DMS 273 (cell line): ENCODE results near the gene EMID1.

Experiments
- DNase-seq: peaks from one replicate; lab custom pipeline; 2025; ENCODE audit not compliant: unreplicated experiment; lab: John Stamatoyannopoulos, UW

The EMID1 gene

DNA sequence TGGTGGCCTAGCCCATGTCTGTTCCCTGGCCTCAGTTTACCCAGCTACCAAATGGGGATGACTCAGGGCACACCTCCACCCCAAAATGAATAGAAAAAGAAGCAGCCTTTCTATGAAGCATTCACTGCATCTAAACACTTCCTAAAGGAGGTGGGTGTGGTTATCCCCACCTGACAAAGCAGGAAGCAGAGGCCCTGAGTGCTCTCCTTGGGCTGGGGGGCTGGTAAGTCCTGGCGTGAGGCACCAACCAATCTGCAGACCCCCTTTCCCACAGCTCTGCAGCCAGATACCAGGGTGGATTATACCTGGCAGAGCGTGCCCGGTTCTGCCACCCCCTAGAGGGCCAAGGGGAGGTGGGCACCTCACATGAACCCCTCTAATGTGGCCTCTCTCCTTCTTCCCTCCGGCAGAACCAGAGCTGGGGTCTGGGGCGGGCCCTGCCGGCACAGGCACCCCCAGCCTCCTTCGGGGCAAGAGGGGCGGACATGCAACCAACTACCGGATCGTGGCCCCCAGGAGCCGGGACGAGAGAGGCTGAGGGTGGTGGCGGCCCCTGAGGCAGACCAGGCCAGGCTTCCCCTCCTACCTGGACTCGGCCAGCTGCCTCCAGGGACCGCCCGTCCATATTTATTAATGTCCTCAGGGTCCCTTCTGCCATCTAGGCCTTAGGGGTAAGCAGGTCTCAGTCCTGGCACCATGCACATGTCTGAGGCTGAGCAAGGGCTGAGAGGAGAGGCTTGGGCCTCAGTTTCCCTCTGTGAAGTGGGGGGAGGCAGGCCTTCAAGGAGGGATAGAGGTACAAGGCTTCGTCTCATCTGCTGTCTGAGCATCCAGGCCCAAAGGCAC, 52.9 kb downstream of the EMID1 start:
- no peak for DNase-seq

DNA sequence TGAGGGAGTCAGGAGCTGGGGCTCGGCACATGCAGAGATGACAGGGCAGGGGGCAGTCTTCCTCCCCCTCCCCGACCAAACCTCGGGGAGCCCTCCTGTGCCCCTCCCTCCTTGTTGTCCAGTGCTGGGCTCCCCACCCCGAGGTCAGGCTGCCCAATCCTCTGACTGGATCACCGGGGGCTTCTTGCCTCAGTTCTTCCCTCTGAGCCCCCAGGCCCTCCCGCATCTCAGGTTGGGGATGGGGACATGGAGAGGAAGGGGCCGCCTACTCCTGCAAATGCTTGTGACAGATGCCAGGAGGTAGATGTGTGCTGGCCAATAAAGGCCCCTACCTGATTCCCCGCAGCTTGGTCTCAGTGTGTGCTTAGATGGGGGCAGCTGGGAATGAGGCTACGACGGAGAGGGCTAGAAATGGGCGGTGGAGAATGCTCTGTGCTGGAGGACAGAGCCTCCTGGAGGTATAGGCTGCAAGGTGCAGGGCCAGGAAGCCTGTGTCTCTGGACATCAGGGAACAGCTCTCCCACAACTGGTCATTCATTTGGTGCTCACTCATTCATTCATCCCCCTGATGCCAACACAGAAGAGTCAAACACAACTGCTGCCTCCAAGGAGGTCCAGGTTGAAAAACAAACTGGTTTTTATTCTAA, 53.7 kb downstream of the EMID1 start:
- peak; percentile 49 for DNase-seq

DNA sequence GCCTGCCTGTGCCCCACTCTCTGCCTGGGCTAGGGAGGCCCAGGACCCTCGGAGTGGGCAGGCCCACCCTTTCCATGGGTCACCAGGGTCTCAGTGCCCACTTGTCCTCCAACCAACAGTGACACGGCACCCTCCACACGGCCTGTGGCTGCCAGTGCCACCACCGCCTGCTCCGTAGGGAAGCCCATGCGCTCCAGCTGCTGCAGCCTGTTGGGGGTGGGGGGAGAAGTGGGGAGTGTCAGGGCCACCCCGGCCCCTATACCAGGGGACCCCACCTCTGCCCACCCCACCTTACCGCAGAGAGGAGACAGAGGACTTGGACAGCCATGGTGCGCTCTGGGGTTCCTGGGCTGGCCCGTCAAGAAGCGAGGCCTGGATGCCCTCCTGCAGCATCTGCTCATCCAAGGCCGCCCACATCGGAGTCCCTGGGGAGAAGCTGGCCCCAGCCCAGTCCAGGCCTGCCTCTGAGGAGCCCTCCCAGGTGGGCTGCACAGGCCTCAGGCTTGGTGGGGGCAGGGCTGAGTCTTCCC, 54.4 kb downstream of the EMID1 start:
- peak; percentile 27 for DNase-seq

DNA sequence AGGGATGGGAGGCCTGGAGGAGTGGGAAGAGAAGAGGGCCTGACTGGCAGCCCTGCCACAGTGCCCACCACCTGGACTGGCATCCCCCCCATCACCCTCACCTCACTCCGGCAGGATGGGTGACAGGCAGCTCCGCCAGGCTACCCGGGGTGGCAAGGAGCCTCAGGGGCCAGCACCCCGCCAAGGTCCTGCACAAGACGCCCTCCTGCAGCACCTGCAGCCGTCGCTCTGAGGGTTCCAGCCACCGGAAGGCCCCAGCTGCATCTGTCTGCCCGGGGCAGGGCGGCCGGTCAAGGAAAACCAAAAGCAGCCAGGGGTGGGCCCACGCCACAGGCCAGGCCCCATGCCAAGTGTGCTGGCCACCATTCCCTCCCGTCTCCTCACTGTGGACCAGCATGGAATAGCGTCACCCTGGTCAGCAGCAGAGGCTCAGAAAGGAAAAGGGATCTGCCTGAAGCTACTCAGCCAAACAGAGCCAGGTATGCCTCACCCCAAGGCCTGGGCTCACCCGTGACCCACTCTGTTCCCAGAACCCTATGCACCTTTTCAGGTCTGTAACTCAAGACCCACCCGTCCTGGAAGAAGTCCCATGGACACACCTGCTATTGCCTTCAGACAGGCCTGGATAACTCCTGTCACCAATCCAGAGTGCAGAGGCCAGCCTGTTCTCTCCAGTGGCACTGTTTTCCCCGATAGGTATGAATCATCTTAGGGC, 55.1 kb downstream of the EMID1 start:
- DNase-seq, result no peak

DNA sequence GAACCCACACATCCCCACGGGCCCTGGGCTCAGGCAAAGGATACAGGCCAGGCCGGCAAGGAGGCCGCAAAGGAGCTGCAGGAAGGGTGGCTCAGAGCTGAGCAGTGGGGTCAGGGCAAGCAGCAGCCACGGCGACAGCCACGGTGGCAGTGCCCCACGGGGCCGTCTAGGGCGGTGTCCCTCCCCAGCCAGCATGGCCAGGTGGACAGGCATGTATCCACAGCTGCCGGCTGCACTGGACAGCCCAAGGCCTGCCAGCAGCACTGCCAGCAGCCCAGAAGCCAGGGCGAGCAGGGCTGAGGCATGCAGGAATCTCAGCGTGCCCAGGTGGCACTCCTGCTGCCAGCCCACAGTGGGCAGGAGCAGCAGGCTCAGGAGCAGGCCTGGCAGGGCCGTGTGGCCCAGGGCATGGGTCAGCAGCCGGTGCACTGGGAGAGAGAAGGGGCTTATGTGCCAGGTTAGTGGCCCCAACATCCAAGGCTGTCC, 58.1 kb downstream of the EMID1 start:
- no peak for DNase-seq

DNA sequence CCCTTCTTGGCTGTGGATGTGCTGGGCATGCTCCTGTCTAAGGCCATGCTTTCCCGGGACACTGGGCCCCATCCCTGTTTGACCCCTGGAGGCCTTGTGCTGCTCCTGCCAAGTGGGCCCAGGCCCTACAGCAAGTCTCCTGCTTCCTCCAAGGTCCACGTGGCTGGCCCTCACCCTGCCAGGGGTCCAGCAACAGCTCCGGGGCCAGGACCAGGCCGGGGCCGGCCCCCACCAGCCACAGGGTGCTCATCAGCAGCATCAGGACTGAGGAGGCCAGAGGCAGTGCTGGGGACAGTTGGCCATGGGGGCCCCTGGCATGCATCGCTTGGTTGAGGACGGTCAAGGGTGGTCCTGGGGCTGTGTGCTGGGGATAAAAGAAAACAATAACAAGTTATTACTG, 59.6 kb downstream of the EMID1 start:
- no peak for DNase-seq

DNA sequence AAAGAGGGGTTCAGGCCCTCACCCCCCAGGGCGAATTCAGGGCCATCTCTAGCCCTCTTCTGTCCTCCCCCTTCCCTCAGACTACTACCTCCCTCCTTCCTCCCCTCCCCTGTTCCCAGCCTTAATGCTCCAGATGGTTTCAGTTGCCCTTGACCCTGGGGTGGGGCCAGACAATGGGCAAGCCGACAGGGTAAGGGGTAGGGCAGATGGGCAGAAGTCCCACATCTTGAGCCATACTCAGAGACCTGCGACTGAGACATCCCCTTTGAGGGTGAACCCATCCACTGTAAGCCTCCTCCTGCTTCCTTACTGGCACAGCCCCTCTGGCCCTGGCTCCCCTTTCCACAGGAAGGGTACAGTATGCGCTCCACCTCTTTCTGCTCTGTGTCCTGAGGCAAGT, 60.2 kb downstream of the EMID1 start:
- DNase-seq, result no peak

DNA sequence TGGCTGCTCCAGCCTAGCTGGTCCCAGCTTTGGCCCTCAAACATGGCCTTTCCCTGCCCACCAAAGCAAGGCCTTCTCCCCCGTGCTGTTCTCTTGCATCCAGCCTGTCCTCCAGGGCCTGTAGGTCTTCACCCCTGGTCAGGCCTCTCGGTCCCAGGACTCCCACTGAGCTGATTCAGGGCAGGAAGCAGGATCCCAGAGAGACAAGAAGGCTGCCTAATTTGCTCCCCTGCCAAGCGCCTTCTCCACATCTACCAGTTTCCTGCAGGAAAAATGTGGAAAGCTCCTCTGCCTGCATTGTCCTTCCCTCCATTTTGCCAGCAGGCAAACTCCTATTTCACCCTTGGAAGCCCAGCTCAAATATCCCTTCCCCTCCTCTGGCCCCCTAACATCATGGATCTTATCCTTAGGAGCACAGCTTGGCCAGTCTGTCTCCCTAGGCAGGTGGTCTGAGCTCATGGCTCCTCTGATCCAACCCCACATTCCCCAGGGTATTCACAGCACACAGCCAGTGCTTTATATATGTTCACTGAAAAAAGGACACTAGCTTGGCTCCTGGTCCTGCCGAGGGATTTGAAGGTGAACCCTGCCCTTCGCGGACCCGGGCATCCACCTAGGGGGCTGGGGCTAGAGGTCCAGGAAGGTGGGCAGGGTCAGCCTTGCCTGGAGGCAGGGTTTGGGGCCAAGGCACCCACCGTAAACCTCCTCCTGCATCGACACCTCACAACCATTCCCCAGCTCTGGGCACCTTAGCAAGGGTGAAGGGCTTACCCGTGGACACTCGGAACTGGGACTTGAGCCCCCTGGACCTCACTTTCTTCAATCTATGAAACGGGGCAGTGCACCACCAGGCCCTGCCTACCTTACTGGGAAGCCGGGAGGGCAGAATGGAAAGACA, 61.1 kb downstream of the EMID1 start:
- DNase-seq, result peak; percentile 62

DNA sequence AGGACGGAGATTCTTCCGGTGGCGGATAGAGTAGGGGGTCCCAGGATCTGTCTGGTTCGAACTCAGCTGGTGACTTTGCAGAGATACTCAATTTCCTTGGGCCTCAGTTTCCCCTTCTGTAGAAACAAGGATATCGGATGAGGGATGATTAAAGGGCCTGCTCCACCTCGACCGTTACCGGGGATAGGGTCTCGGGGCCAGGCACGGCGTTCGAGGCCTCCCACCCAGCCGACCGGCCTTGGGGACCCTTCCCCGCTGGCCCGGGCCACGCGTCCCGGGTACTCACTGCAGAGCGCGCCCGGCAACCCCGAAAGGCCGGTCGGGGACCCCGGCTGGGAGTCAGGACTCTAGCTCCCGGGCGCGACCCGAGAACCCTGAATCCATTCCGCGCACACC, 61.8 kb downstream of the EMID1 start:
- DNase-seq, result no peak

DNA sequence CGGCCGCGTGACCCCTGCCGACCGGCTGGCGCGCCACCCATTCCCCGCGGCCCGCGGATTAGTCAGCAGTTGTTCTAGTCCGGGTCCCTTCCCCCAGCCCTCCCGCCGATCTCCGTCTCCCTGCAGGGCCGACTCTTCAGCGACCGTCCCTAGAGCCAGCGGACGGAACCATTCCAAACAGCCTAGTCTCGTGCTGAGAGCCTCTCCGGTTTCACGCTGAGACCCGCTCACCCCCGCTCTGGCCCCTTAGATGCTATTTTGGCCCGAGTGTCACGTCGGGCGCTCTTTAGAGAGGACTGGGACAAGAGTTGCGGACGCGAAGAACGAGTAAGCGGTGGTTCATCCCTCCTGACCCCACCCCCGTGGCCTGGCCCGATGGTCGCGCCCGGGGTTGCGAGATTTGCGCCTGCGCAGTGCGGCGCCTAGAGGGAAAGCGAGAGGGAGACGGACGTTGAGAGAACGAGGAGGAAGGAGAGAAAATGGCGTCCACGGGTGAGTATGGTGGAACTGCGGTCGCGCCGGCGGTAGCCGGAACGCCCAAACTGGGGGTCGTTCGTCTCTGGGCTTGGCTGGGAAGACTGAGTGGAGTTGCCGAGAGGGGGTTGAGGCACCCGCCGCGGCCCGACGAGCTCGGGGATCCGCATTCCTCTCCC, 62.3 kb downstream of the EMID1 start, which contains the start of the genes EWSR1 and RHBDD3:
EWSR1 (plus strand) TSS at position 411 of the 653 bp plus-strand sequence; CDS start at position 480, 69 bp downstream.
RHBDD3 (minus strand) TSS at position 124 of the 653 bp plus-strand sequence. CDS start 2,355 bp downstream, outside the sequence.
- peak; percentile 95 for DNase-seq

DNA sequence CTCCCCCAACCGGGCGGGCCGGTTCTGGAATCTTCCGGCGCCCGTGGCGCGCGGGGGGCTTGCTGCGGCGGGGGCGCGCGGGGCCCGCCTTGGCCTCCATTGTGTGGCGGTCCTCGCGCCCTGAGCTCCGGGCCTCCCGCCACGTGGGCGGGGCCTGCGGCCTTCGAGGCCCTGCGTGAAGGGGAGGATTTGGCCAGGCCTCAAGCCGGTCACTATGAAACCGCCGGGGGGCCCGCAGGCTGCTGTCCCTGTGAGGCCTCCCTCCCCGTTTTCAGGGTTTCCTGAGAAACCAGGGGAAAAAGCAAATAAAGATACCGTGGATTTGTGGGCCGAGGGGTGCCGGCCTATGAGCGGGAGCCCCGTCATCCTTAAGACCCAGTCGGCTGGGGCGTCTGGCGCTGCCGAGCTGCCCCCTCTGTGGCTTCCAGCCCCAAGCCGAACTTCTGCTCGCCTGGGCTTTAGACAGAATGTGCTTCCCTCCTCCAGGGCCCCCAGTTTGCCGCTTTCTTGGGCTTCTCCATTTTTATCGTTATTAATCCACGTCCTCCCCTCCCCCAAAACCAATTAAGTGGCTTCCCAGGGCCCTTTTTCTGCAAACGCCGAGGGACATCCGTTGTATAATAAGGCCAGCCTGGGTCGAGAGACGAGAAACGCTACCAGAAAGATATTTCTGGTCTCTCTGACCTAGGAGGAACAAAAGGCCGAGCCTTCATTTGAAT, 63.0 kb downstream of the EMID1 start:
- peak; percentile 64 for DNase-seq

DNA sequence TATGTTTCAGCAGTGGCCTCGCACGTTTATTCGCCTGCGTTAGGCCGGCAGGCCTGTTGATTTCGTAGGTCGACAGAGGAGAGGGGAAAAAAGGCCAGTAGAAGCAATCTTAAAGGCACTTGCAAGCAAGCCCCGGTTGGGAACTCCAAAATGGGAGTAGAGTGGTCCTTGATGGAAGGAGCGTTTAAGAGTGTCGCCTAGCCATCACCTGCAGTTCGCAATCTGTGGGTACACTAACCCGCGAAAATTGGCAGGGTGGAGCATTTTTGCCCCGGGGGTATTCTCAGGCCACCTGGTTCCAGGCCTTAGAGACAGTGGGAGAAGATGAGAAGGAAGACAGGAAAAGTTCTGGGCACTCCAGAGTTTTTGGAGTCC, 63.5 kb downstream of the EMID1 start:
- DNase-seq, result peak; percentile 53

DNA sequence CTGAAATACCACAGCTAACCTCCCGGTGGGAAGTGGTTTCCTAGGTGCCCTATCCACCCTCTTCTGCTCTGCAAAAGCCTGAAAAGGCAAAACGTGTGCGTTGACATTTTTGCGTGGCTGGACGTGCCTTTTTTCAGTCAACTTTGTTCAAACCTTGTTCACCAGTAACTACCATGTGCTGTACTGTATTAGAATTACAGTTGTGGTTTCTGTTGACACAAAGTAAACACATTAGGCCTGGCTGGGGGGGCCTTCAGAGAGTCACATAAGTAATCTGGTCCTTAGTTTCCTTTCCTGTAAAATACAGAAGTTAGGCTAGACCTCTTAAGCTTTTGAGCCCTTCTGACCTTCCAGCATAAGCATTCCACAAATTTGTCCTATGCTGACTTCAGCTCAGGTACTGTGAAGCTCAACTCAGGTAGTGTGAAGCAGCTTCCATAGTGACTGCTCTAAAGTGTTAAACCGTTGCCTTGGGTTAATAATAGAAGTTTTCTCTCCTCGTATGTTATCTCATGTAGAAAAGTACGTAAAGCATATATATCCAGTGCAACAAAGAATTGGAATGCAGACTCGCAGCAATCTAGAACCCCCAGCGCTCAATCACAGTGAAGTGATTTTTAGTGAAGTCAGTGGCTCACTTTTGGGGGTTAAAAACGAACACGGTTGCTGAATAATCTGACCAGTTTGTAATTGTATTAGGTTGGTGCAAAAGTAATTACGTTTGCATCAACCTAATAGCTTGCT, 64.2 kb downstream of the EMID1 start:
- DNase-seq, result no peak

DNA sequence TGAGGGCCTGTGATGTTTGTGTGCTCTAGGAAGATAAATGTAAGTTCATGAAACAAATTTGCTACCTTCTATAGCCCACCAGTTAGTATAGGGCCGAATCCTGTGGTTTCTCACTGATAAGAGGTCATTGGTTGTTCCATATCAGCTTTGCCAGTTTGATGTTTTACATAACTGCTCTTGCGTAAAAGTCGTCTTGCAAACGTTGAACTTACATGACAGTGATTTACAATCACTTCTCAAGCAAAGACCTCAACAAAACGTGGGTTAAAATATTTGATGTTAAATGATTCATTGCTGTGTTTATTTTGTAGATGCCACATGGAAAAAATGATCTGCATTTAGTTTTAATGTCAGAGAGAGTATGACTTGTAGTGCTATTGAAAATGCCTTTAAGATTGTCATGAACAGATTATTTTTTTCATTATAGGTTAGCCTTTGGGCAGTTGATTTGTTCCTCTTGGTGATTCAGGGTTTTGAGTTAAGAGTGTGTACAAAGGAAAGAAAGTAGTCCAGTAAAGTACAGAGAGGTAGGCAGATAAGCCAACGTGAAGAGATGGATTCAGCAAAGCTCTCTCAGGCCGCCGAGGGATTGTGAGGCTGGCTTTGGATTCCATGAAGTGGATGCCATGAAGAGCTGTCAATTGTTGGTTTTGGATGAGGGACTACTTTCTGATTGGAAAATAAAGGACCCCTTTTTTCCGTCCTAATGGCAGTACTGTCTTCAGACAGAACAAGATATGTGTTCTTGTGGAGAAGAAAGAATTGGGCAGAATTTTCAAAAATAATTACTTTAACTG, 65.0 kb downstream of the EMID1 start:
- DNase-seq, result no peak

DNA sequence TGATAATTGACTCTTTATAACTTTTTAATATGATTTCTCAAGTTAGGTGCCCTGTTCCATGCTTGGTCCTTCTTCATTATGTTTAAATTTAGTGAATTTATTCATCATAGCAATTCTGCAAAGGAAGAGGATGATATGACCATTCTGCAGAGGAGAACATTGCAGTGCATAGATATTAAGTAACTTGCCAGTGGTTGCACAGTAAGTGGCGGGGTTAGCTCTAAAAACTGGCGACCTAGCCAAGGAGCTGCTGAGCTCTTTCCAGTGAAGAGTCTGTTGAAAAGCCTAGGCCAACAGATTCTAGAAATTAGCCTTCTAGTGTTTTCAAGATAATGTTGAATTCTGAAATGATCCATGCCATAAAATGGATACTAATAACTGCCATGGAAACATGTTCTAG, 66.9 kb downstream of the EMID1 start:
- no peak for DNase-seq

DNA sequence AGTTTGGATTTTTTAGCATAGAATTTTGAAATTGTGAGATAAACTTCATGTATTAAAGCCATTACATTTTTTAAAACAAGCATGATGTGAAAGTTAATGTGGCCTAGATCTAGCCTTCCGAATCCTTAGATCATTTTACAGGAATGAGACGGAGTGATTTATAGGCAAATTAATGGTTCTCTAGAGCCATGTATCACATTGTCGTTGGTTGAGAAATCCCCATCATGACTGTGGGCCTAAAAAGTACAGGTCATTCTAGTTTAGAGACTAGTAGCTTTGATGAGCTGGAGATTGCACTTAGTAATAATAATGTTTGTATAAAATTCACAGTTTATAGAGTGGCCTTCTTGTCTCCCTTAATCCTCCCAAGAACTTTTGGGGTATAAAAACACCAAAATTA, 69.5 kb downstream of the EMID1 start:
- no peak for DNase-seq

DNA sequence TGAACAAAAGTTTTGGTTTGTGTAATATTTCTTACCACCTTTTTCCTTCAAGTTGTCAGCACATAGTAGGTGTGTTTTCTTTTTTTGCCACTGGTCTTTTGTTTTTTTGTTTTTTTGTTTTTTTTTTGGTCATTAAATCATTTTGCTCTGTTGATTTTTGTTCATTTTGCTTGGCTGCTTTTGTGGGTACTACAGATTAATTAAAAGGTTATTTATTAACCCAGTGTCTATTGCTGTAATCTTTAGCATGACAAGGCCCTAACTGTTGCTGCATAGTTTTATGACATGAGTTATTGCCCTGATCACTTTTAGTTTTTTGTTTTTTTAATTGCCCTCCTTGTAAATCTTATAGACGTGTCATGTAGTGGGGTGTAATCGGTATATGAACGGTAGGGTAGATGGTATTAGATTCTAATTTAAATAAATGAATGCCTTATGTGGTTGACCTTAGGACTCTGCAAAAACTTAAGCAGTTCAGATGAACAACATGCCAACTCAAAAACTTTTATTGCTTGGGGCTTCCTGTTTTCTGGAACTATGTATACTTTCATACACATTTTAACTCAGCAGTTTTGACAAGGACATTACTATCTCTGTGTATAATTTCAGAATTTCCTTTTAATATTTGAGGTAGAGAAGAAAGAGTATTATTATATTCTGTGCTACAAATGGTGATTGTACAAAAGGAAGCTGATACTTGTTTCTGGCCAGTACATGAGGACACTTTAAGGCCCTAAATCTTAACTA, 70.3 kb downstream of the EMID1 start:
- DNase-seq, result no peak
